Stimulated activated CD8-positive, alpha-beta memory T cell treated with anti-CD3 and anti-CD28 coated beads, Interleukin-12 subunit alpha, Interleukin-12 subunit beta, amount 100 ng/mL, for 4 hours (primary cell): ENCODE measurements around the gene SUPT3H.

Experiments
- DNase-seq: peaks from one replicate; pipeline ENCODE4 v3.0.0-alpha.2; 2020; ENCODE audit warnings: low read depth

SUPT3H gene

DNA sequence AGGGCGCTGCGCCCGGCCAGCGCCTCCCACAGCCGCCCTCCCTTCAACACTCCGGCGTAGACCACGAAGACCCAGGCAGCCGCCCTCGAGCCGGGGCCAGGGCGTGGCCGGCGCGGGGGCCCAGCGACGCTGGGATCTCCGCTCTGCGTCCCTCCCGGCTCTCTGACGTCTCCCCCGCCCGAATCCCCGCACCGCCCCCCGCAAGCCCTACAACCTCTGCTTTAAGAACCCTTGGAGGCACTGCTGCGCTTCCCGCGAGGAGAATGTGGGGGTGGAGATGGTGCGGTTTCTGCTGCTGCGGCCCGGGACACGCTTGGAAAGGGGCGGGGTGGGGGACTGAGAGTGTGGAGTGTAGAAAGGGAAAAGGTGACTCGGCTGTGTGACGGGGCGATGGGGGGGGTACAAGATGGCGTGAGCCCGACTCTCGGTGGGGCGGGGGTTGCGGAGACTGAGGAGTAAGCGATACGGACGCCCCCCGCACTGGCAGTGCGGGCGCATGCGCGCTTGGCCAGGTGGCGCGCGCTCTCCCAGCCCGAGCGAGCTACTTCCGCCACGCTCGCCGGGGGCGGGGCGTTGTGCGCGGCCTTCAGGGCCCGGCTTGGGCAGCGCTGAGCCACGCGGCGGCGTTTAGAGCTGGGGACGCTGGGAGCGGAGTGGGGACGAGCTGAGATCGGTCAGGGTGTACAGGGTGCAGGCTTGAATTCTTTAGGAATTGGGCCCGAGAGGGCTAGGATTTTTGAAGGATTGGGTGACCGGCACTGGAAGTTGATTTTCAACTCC lies at the start of gene SUPT3H:
Gene SUPT3H, minus strand, starts transcription at position 381 of the 780 bp plus-strand sequence.
- peak; percentile 92 for DNase-seq

DNA sequence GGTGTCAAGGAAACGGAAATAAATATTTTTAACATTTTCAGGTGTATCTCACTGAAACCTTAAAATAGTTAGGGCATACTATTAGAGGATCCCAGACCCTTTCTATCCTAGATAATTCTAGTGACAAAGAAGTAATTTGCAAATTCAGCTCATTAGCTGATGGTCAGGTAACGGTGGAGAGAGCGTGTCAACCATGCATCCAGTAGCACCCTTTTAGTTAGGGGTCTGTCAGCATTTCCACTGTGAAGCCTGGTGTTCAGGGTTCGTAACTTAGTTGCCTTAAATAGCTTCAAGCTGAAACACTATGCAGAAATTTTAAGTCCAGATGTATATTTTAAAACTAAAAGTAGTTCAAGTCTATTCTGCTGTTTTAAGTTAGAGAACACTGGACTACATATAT lies 48.5 kb upstream of the SUPT3H start:
- DNase-seq, result no peak

DNA sequence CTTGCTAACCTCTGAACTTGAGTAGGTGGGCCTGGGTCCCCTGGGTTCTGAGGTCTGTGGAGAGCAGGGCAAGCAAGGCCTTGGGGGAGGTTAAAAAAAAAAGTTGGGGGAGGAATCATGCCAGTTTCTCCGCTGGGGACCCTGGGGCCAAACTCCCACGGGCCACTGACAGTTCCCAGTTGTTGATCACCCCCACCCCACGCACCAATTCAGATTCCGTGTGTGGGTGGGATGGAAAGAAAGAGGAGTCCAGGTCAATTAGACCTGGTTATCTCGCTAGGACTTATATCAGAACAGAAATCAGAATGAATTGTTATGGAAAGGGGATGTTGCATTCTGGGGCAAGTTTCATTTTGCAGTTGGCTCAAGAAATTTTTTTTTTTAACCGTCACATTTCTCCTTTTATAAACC lies 46.7 kb upstream of the SUPT3H start:
- DNase-seq, result no peak

DNA sequence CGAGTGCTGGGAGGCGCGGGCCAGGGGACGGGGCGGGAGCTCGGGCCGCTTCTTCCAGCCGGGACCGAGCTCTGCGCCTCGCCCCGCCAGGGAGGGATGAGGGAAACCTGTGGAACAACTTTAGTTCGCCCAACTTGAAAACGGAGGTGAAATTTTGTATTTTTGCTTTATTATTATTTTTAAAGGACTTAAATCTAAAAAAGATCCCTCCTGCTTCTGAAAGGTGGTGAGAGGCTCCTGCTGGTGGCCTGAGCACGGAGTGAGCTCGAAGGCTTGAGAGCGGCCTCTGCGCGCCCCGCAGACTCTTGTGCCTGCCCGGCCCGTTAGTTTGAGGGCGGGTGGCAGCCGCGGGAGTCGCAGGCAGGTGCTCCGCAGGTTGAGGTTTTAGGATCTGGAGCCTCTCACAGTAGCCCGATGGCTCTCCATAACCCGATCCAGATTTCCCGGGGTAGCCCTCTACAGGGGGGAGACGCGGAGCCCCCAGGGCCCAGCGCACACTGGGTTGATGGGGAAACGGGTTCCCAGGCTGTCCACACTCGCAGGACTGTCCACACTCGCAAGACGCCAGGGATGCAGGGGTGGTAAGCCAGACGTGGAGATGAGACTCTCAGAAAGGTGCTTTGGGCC lies 46.2 kb upstream of the SUPT3H start:
- DNase-seq, result no peak

DNA sequence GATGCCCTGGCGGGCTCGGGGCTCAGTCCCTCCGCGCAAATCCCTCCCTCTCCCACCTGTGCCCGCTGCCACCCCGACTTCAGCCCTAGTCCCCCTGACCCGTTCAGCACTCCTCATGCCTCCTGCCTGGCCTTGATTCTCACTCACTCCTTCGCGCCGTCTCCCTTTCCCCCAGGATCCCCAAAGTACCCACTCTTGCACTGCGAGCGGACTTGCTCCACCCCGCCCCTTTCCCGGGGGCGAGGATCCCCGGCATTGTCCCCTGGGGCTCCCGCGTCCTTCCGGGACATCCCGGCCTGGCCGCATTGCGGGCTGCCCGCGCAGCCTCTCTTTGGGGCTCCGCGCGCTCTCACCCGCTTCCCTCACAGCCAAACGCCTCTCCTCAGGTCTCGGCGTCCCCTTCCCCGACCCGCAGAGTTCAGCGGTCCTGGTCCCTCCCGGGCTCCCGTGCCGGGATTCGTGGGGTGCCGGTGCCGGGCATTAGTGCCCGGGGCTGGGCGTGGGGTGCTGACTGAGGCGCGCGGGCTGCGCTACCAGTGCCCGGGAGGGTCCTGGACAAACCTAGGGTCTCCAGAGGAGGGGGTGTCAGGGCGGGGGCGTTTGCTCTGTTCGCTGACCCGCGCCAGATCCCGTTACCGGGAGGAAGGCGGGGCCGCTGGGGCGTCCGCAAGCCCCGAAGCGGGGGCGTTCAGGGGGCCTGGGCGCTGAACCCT lies 45.5 kb upstream of the SUPT3H start:
- peak; percentile 17 for DNase-seq

DNA sequence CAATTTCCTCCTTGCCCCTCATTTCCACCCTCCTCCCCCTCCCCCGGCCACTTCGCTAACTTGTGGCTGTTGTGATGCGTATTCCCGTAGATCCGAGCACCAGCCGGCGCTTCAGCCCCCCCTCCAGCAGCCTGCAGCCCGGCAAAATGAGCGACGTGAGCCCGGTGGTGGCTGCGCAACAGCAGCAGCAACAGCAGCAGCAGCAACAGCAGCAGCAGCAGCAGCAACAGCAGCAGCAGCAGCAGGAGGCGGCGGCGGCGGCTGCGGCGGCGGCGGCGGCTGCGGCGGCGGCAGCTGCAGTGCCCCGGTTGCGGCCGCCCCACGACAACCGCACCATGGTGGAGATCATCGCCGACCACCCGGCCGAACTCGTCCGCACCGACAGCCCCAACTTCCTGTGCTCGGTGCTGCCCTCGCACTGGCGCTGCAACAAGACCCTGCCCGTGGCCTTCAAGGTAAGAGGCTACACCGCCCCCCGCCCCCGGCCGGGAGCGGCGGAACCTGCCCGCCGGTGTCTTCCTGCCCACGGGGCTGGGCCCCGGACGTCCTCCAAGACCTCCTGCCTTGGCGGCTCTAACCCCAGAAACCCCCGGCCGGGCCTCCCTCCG lies 44.9 kb upstream of the SUPT3H start:
- peak; percentile 45 for DNase-seq

DNA sequence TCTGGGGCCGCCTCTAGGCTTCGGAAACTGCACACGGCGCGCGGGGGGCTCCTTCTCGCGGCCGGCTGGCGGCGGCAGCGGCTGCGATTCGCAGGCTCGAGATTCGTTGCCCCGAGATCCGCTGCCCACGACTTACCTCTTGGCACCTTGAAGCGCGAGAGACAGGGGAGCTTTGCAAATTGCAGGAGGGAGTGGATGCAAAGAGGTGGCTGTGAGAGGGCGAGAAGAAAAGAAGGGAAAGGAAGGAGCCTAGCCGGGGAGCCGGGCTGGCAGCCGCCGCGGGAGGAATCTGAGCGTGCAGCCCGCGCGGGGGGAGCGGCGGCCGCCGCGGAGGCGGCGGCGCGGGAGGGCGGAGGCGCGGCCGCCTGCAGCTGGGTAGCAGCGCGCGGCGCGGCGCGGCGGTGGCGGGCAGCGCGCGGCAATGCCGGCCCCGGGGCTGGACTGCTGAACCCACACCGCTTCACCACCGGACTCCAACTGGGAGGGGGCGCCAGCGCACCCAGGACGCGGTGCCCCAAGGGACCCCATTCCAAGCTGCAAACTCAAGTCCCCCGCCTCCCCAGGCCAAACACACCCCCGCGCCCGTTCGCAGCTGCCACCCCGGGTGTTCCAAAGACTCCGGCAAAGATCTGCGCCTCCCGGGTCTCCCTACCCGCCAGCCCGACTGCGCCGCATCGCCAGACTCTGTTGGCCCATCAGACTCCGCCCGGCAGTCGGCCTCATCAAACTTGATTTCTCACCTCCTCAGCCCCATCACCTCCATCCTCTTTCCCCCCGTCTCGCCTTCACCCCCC lies 44.2 kb upstream of the SUPT3H start:
- DNase-seq, result peak; percentile 33

DNA sequence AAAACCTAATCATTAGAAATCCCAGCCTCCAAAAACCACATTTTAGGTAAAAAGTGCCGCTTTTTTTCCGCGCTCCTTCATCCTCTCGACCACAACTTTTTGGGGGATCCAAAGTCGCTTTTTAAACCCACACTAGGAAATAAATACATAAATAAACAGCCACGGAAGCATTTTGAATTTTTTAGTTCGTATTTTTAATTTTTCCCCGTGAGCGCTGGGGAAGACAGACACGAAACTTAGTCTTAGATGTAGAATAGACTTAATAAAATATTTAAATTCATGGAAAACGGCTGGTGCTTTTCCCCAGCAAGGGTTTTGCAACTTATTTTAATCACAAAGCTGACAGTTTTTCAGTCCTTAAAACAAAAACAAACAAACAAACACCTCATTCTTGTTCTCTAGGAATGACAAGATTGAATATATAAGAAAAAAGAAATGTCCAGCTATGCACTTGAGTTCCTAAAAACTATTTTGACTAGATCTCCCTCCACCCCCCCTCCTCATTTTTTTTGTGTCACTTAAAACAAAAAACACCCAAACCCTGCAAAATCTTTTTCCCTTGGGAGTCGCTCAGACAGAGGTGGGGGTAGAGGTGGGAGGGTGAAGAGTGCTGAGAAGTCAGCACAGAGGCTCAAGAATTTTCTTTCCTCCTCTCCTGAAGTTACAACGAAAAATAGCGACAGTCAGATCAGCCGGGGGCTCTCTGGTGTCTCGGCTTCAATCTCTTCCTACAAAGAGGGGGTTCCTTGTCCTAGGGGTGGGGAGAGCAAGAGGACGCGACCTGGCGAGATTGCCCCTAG lies 43.4 kb upstream of the SUPT3H start:
- no peak for DNase-seq

DNA sequence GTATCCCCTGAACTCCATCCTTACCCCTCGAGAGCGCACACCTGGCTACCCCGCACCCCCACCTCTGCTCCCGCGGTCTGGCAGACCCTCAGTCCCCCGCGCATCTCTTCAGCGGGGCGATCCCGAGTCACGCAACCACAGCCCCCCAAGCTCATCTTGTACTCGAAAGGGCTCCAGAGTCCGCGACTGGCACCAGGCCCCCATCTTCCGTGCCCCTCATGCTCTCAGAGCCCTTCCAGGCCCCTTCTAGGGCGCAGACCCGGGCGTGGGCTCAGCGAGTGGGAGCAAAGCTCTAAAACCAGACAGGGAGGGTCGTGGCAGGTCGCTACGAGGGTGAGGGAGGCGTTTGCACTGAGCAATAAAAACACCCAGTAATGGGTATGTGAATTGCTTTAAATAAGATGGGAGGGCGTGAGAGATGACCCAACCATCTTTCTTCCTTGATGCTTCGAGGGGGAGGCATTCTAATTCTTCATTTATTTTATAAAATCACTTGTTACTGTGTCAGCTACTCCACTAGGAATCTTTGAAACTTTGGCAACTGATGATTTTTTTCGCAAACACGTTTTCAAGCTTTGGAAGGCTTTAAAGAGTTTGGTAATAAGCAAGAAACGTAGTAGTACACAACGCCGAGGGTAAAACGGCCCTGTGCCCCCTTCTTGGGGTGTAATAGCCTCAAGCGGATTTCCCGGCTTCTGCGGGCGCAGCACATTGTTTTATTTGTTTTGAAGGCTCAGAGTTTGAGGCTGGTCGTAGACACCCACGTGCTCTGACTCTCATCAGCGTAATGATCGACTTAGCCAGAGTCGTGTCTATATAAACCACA lies 42.6 kb upstream of the SUPT3H start:
- peak; percentile 33 for DNase-seq

DNA sequence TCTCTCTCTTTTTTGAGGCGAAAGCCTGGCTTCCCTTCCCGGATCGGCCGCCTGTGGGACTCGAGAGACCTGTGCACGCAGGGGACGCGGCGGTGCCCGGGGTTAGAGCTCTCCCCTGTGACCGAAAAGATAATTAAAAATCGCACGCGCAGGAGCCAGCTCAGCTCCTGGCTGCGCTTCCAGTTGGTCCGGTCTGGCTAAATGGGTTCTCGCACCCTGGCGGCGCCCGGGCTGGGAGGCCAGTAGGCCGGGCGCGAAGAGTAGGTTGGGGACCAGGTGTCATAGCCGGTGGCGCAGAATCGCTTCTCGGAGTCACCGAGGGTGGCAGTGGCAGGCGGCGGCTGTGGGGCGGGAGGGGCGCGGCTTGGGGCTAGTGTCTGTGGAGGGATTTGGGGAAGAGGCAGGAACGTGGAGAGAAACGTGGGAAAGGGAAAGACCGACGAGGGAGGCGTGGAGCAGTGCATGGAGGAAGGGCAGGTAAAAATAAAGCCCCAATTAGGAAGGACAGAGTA lies 41.9 kb upstream of the SUPT3H start:
- DNase-seq, result peak; percentile 36

DNA sequence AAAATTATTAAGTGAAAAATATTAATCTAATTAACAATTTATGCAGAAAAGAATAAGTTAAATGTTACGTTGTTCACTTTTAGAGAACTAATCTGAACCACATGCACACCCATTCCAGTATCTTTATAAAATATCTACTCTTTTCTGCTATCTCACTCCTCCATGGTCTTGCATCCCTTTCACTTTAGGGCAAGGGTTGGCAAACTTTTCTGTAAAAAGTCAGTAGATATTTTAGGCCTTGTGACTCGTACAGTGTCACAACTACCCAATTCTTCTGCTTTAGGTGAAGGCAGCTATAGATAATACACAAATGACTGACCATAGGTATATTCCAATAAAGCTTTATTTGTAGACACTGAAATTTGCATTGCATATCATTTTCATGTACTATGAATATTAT lies 39.7 kb upstream of the SUPT3H start:
- DNase-seq, result no peak

DNA sequence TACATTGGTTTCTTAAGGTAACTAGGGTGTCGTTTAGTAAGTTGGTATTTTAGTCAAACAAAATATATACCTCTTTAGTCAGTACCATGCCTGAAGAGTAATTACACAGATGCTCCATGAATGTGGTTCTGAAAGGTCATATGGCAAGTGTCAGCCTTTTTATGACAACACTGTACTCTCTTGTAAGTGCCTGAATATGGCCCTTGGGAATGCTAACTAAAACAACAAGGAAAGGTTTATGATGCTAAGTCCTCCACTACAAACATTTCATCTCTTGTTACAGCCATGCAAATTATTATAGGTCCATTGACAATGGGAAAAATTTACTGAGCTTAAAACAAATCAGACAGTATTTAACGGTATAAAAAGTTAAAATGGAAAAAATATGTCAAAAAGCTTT lies 39.0 kb upstream of the SUPT3H start:
- DNase-seq, result no peak

DNA sequence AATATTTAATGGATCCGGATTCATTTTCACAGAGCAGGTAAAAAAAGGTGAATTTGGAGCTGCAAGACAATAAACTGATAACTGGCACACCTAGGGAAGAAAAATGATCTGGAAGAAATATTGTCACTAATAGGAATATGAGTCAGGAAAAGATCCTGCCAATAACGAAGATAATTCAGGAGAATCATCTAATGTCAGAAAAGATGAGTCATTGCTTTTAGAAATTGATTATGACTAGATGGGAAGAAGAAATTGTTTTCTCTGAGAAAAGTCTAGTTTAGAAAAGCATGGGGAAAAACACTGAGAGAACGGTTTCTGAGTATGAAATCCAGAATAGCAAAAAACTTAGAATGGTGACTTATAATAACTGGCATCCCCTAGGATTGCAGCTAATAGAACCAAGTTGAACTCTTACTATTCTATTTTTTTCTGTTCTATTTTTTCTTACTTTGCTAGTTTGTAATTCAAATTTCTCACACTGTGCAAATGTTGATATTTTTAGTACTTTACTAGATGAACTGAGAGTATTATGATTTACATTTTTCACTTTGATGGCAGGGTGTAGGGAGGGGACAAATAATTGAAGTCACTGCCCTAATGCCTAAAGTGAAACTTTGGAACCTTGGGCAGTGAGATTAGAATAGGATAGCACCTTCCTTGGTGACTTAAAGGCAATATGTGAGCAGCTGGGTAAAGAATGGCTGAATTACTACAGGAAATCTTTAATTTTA lies 38.2 kb upstream of the SUPT3H start:
- DNase-seq, result no peak

DNA sequence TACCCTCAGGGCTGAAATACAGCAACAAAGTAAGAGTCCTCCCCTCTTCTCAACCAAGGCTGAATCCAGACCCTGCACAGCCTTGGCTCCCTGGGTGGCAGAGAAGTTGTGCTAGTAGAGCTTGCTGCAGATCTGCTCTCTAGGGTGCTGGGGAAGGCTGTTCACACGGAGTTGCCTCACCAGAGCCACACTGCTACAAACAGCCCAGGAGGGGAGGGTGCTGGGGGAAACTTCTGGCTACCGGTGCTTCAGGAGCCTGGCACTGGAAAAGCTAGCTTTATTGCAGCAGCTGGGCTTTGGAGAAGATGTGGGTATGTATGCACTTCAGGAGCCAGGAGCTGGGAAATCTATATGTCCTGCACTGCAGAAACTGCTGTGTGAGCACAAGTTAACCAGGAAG lies 37.6 kb upstream of the SUPT3H start:
- DNase-seq, result no peak

DNA sequence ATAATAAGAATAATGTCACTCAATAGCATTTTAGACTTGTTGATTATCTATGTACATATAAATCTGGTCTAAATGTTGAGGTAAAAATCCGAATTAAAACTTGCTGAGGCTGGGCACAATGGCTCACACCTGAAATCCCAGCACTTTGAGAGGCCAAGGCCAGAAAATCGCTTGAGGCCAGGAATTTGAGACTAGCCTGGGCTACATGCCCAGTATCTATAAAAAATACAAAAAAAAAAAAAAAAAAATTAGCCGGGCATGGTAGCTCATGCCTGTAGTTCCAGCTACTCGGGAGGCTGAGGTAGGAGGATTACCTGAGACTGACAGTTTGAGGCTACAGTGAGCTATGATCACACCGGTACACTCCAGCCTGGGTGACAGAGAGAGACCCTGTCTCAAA lies 34.2 kb upstream of the SUPT3H start:
- no peak for DNase-seq

DNA sequence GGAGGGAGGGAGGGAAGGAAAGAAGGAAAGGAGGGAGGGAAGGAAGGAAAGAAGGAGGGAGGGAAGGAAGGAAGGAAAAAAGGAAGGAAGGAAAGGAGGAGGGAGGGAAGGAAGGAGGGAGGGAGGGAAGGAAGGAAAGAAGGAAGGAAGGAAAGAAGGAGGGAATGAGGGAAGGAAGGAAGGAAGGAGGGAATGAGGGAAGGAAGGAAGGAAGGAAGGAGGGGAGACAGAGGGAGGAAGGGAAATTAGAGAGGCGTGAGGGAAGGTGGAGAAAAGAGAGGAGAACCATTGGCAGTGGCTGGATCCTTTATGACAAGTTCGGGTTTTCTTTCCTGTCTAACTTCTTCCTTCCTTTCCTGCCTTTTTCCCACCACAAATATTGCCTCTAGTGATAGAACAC lies 22.3 kb upstream of the SUPT3H start:
- no peak for DNase-seq

DNA sequence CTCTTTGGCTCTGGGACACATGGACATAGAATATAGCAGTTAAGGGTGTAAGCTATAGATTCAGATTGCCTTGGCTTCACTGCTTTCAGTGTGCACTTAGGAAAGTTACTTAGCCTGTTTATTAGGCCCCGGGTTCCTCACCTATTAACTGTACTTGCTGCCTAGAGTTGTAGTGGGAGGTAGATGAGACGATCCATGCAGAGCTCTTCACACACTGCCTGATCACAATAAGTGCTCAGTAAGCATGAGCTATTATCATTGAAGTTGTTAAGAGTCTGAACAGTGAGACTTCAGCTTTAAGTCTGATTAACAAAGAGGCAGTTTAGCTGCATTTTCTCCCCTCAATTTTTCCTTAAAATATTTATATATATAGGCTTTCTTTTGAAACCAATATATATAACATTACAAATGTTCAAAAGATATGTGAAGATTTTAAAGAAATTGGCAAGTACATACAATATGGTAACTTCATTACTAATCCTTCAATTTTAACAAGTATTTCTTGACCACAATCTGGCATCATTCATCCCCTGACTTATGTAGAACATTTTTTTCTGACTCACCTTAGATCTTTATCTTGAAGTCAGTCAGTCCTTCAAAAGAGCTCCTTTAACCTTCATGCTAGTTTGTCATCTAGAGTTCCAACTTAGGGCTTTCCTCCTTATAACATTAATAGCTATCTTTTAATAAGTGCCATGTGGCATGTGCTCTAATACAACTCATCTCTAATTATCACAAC lies 20.5 kb upstream of the SUPT3H start:
- no peak for DNase-seq

DNA sequence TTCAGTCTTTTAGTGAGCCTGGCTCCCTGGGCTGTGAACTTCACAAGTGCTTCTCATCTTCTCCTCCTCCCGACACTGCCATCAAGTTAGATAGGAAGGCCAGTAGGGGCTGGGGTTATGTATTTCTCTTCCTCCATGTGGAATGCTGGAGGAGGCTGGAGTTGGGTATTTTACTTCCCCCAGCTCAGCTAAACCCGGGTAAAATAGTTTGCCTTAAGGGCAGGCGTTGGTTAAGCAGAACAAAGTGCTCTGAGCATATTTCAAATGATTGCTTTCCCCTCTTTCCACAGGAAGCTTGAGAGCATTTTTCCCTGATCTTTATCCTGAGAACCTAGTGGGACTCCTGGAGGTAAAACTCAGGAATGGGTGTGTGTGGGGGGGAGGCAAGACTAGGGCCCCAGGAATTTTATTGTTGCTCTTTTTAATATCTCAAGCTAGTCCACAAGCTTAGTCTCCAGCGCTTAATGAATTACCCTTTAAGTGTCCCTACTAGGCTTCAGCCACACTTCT lies 16.9 kb upstream of the SUPT3H start:
- no peak for DNase-seq
